AG04450 (cell line): ENCODE measurements around the gene NDUFAF3. TPM values are rescaled to one million over a fixed set of nuclear protein-coding genes. Genes with fewer than 3 reads are reported as not detected.

ENCODE experiments used
- CTCF ChIA-PET: fragments of 300-600, 350-600 bp; formaldehyde crosslinking; extraction: SDS; loops from one replicate; lab custom pipeline; 2022; ENCODE audit warnings: antibody characterized with exemption, inconsistent platforms; lab: Charles Lee
- POLR2A ChIA-PET: fragments of 350-600 bp; formaldehyde crosslinking; extraction: SDS; loops from one replicate; lab custom pipeline; 2021; ENCODE audit warnings: antibody characterized with exemption, inconsistent platforms; lab: Yijun Ruan, JAX
- DNase-seq: peaks from one replicate; pipeline ENCODE4 v3.0.0-alpha.2; 2011; ENCODE audit warnings: low read depth, low spot score
- H3K27ac ChIP-seq: one replicate; pipeline ENCODE4 v1.5.1; 2012; ENCODE audit warnings: low read depth, low read length, control low read depth
- H3K27me3 ChIP-seq: one replicate; pipeline ENCODE4 v1.6.0; 2012; ENCODE audit warnings: low read length; ENCODE audit not compliant: control insufficient read depth, insufficient read depth
- H3K4me3 ChIP-seq: 2 replicates; pipeline ENCODE4 v1.5.1; 2011; ENCODE audit warnings: mild to moderate bottlenecking, low read depth, low read length, control low read depth
- H3K9me3 ChIP-seq: 2 replicates; pipeline ENCODE4 v1.5.1; 2012; ENCODE audit warnings: low read length; ENCODE audit not compliant: control insufficient read depth, insufficient read depth
- CTCF ChIP-seq: IDR thresholded peaks from 2 replicates; pipeline ENCODE4 v1.5.1; 2011; ENCODE audit warnings: low read depth, low read length, control low read depth, inconsistent platforms
- polyA plus RNA-seq: library from polyadenylated mRNA; depleted of rRNA; stranded (reverse); fragments of >200 nt; gene quantifications from 2 replicates; pipeline ENCODE4 v1.2.3, GENCODE V29; 2011

Gene NDUFAF3
- polyA plus RNA-seq, 1 experiment, result 47.0 TPM

GRCh38 chr3:49028298-49028672 is 6.4 kb downstream of the NDUFAF3 start:
- no peak for DNase-seq
- ChIA-PET CTCF (interaction anchor here (0.6 kb wide), 1 partner anchor 644 kb away, joined by 4 read pairs; no protein-coding TSS in a partner anchor), POLR2A (interaction anchor here (0.6 to 2.2 kb wide), 5 partner anchors 10 to 416 kb away, joined by 4 to 36 read pairs (median 16); partner anchors contain the start of genes DALRD3, P4HTM, QRICH1 and WDR6)
- Histone ChIP-seq H3K27ac (no peak overlapping the region), H3K27me3 (no peaks in the 10 kb centered on the region), H3K9me3 (no peaks in the 10 kb centered on the region), H3K4me3 (peak overlapping the region; percentile 87)
- TF ChIP-seq CTCF, result no peak

GRCh38 chr3:49028673-49029562 is 7.0 kb downstream of the NDUFAF3 start, which contains the start of gene IMPDH2:
Gene IMPDH2, minus strand, starts transcription at chr3:49029398. Its CDS starts 48 bp downstream, at chr3:49029350.
- H3K27me3 ChIP-seq, result no peaks in the 10 kb centered on the region
- POLR2A ChIA-PET, result interaction anchor here (0.6 to 2.2 kb wide), 22 partner anchors 8 to 417 kb away, joined by 3 to 36 read pairs (median 4); partner anchors contain the start of genes DALRD3, LAMB2, P4HTM and QARS1
- peak within 1 kb of the TSS; percentile 87 for H3K4me3 ChIP-seq
- CTCF ChIA-PET, result interaction anchor here (0.6 kb wide), 1 partner anchor 643 kb away, joined by 4 read pairs; no protein-coding TSS in a partner anchor
- no peaks in the 10 kb centered on the region for H3K9me3 ChIP-seq
- peak; percentile 81 for DNase-seq
- peak within 1 kb of the TSS; percentile 68 for H3K27ac ChIP-seq
- no peak for TF ChIP-seq CTCF

- peak overlapping the region; percentile 21 for H3K27ac ChIP-seq
- no peaks in the 10 kb centered on the region for H3K9me3 ChIP-seq
- H3K27me3 ChIP-seq, result no peaks in the 10 kb centered on the region
- DNase-seq, result no peak
- ChIA-PET CTCF (no interaction called here), POLR2A (interaction anchor here (0.6 to 2.2 kb wide), 21 partner anchors 9 to 406 kb away, joined by 3 to 36 read pairs (median 5); partner anchors contain the start of genes DALRD3, LAMB2, P4HTM and QARS1)
- no peak for TF ChIP-seq CTCF
- H3K4me3 ChIP-seq, result peak overlapping the region; percentile 29
These were observed 7.6 kb downstream of the NDUFAF3 start for GRCh38 chr3:49029563-49029884.

- POLR2A ChIA-PET, result interaction anchor here (0.6 kb wide), 1 partner anchor 64 kb away, joined by 3 read pairs; no protein-coding TSS in a partner anchor
- no peak overlapping the region for H3K27ac ChIP-seq
- no peak for TF ChIP-seq CTCF
These were observed 8.4 kb downstream of the NDUFAF3 start for GRCh38 chr3:49030321-49030720.

More at GRCh38 chr3:49030321-49030720, 8.4 kb downstream of the NDUFAF3 start:
- Histone ChIP-seq H3K9me3 (no peaks in the 10 kb centered on the region), H3K4me3 (no peak overlapping the region), H3K27me3 (no peaks in the 10 kb centered on the region)
- CTCF ChIA-PET, result no interaction called here
- DNase-seq, result no peak
